ENCODE results near the gene TASOR2.

Gene TASOR2, protein sequence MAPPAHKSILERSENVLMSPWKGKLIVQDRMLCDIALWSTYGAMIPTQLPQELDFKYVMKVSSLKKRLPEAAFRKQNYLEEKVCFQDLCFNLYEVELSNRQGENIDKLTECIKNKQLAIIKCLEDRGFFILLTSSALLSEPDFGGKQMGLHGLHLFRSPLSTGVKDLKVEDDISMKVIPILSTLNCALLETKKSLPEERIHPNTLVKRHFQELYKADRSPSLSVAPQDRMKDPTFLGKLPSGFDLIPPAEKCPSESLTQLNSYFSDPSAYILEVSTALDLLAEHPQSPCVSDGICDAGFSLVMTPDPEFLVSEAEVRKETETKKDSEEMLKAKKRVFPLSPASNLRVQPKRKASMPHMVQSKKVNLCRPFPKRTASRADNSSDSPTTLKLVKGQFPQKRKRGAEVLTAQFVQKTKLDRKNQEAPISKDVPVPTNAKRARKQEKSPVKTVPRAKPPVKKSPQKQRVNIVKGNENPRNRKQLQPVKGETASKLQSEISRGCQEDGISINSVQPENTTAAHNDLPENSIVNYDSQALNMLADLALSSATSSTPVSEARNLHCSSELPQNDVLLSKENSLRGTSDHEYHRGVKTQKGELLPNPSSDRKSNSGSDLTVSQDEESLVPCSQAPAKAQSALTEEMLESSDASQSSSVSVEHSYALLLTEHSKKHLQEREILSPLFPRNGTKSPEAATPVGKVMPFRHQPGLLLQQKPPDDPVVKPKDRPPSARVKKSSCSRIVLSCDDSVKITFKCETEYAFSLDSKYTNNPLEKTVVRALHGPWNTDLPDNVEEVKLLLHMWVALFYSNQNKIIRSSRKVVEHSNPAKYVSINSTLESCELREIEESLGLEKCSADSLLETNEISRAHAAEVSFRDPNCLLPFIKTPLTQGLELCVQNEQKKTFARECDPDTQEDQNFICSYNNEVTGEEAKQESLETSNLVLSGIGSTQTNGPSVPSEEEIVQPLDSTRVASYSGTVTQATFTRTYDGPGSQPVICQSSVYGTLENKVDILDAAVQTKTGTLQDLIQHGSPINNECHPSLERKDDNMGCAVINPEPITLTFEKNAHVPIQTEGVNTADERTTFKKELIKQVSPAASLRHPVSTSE (N-terminal part only)

DNA sequence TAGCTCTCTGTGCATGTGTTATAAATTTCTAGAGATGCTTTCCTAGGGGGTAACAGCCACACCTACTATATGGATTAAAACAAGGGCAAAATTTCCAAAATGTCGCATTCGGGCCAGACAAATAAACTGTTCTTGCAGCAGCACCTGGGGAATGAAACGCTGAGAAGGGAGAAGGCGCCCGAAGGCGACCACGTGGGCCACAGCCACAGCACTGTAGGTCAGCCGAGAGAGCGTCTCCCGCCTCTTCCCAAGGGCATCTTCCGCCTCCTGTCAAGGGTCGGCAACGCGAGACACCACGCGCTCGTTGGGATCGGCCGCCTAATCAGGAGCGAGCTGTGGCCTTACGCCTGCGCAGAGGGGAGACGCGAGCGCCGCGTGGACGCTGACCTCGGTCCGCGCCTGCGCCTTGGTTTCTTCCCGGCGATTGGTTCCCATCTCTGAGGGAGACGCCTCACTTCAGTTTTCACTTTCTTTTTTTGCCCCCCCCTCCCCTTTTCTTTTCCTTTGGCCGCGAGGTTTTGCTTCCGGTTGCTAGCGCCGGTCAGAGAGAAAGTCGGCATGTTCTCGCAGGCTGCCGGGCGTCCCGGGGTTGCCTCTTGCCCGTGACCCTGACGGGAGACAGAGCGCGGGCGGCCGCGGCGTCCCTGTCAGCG, at the start of gene TASOR2:
Gene TASOR2, plus strand, starts transcription at position 521 of the 653 bp plus-strand sequence. CDS start 35,805 bp downstream, outside the sequence.
- peak; percentile 92 to 95 for DNase-seq (ENCODE audit: low read depth in 2 of 2, low spot score in 1 of 2)

DNA sequence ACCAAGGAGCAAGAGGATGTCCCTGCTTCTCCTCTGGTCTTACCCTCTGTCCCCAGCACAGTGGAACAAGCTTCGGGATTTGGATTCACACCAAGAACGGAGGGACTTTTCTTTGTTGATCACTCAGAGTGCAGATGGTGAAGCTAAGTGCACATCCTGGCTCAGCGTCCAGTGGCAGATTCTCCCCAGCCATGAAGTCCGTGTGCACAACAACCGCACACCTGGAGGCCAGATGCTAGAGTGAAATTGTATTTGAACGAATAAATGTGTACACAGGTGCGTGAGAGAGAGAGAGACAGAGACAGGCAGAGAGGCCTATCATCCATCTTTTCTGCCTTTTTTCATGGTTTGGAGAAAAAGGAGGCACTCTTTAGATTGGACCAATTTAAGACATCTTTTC, 49.7 kb upstream of the TASOR2 start:
- no peak for DNase-seq (ENCODE audit: low read depth in 2 of 2, low spot score in 1 of 2)

GRCh38 chr10:5638494-5638893, 46.1 kb upstream of the TASOR2 start:
- DNase-seq (ENCODE audit: low read depth in 2 of 2, low spot score in 1 of 2): no peak

GRCh38 chr10:5639066-5639465, 45.6 kb upstream of the TASOR2 start:
- DNase-seq (ENCODE audit: low read depth in 2 of 2, low spot score in 1 of 2): no peak

DNA sequence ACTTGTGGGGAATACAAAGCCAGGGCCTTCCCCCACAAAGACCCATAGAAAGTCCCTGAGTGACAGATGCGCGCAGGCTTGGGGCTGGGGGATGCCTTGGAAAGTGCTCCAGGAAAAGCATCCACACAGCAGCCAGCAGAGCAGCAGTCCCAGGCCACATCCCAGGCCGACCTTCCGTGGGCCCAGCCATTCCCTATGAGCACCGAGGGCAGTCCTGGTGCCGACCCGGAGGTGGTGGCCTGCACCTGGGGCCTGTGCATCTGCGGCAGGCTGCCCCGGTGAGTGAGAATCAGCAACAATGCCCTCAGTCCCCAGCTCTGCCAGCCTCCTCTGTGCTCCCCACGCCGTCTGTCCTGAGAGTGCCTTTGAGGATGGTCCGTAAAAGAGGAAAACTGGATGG, 44.6 kb upstream of the TASOR2 start:
- DNase-seq (ENCODE audit: low read depth in 2 of 2, low spot score in 1 of 2): no peak

DNA sequence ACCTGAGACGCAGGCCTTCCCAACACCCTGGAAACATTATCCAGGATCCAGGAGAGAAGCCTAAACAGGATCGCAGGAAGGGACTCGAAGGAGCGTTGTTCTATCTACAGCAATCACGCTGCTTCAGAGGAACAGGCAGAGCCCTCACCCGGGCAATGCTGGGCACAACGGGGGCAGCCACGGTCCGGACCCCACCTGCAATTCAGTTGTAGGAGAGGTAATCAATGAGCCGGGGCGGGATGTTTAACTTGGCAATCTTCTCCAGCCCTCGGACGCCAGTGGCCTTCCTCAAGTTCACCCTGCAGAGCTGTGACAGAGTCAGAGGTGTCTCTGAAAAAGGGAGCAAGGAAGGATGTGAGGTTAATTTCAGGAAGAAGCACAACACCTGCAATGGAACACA, 44.1 kb upstream of the TASOR2 start:
- no peak for DNase-seq (ENCODE audit: low read depth in 2 of 2, low spot score in 1 of 2)

DNA sequence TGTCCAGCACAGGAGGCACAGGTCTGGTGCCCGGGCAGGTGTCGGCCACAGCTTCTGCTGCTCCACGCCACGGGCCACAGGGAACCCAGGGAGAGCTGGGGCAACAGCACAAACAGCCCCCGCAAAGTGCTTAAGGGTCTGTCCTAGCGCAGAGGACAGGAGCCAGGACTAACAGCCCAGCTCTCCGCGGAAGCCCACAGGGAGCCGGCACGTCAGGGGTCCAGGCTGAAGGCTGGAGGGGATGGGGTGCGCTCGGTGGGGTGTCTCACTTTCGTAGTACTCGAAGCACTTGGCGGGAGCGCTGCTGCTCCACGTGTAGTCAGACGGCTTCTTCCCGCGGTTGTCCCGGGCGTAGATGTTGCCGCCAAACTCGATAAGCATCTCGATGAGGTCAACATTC, 43.1 kb upstream of the TASOR2 start:
- no peak for DNase-seq (ENCODE audit: low read depth in 2 of 2, low spot score in 1 of 2)

- no peak for DNase-seq (ENCODE audit: low read depth in 2 of 2, low spot score in 1 of 2)
These were observed 41.1 kb upstream of the TASOR2 start for GRCh38 chr10:5643346-5644067.

DNA sequence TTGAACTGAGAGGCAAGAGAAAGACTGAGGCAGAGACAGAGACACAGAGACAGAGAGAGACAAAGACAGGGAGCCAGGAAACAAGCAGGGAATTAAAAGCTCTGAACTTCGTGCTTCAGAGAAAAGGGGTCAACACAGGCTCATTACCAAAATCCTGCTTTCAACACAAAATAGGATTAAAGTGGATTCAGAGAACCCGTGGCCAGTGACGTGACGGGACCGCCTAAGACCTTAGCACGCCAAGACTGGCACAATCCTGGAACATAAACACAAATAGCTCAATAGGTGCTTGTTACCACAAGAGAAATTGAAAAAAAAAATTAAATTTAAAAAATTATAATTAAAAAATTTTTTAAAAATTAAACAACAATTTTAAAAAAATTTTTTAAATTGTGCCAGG, 39.7 kb upstream of the TASOR2 start:
- DNase-seq (ENCODE audit: low read depth in 2 of 2, low spot score in 1 of 2): no peak

GRCh38 chr10:5645375-5645774, 39.3 kb upstream of the TASOR2 start:
- no peak for DNase-seq (ENCODE audit: low read depth in 2 of 2, low spot score in 1 of 2)

DNA sequence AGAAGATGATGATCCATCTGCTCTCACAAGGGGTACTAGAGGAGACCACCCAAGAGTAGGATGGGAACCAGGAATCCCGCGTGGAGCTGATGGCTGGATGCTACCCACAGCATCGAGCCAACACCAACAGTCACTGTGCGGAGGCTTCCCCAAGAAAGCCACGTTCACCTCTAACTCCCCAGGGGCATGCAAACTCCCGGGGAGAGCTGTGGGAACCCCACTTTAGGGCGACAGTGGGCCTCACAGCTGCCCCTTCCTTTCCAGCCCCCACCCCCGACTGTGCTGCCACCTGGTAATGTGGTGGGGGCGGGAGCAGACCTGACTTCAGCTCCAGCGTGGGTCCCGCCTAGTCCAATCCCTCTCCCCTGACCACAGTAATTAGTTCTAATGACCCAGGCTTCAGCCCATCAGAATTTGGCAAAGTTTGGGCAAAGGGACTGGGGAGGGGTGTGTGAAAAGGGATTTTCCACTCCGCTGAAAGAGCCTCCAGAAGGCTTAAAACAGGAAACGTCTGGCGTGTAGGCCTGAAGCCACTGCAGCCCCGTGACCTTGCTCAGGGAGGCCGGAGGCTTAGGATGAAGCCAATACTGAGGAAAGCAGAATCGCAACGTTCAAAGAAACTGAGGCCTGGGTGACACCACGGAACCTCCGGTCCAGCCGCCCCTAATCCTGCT, 38.6 kb upstream of the TASOR2 start:
- DNase-seq (ENCODE audit: low read depth in 2 of 2, low spot score in 1 of 2): no peak

- no peak for DNase-seq (ENCODE audit: low read depth in 2 of 2, low spot score in 1 of 2)
These were observed 37.0 kb upstream of the TASOR2 start for GRCh38 chr10:5647507-5648240.

- DNase-seq (ENCODE audit: low read depth in 2 of 2, low spot score in 1 of 2): no peak
These were observed 35.9 kb upstream of the TASOR2 start for GRCh38 chr10:5648494-5649457.

- DNase-seq (ENCODE audit: low read depth in 2 of 2, low spot score in 1 of 2): no peak
These were observed 34.9 kb upstream of the TASOR2 start for GRCh38 chr10:5649746-5650145.

DNA sequence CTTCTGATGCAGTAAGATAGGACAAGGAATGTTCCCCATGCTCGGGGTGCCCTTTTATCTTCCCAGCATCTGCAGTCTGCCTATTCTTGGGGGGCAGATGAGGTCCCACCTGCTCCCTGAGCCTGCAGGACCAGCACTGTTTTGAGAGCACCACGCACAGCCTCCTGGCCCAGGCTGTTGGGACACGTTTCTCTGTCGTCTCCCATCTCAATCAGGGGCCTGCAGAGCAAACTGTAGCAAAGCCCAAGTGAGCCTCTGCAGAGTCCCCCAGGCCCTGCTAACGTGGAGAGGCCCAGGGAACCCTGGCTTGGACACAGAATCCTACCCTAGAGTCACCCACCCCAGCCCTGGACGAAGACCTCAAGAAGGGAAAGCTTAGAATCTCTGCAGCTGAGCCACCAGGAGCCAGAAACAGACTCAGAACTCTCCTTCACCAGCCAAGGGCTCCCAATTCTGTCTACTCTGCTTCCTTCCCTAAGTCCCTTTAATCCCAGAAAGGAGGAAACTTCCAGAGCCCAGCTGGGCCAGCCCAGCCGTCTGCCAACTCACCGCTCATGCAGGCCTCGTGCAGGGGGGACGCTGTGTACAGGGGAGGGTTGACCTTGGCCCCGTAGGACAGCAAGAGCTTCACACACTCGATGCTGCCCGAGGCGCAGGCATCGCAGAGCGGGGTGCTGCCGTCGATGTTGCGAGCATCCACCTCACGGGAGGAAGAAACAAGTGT, 33.8 kb upstream of the TASOR2 start:
- DNase-seq (ENCODE audit: low read depth in 2 of 2, low spot score in 1 of 2): no peak

GRCh38 chr10:5651388-5651764, 33.3 kb upstream of the TASOR2 start:
- no peak for DNase-seq (ENCODE audit: low read depth in 2 of 2, low spot score in 1 of 2)

DNA sequence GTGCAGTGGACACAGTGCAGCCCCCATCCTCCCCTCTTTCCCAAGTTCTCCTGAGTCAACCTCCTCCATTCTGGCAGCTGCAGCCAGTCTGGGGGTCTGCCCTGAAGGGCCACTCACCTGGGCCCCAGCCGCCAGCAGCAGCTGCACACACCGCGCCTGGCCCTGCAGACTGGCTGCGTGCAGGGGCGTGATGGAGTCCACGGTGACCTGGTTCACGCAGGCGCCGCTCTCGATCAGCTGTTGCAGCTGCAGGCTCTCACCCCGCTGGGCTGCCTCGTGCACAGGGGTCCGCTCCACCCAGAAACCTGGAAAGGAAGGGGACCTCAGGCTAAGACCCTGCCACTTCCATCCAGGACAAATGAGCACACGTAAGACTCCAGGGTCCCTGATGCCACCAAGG, 31.9 kb upstream of the TASOR2 start:
- DNase-seq (ENCODE audit: low read depth in 2 of 2, low spot score in 1 of 2): no peak

Data from stimulated activated CD8-positive, alpha-beta memory T cell treated with anti-CD3 and anti-CD28 coated beads, Interleukin-4, amount 100 ng/mL, for 4 hours (primary cell).